Transverse colon (tissue), 4 donors: Measurements from ENCODE around the gene TST.

Source experiments
- CTCF ChIP-seq, 5 experiments: fragments of 200-600 bp in 3 of 5; fragments of 450-650 bp in 2 of 5; sonication (generic) in 3 of 5; IDR thresholded peaks; 1 replicate in 2 of 5; 2 replicates in 3 of 5; pipeline ENCODE4 v1.5.1; 2016 to 2017; ENCODE audit warnings: antibody characterized with exemption in 5 of 5, inconsistent platforms in 3 of 5, mild to moderate bottlenecking in 2 of 5, moderate library complexity in 1 of 5
- EP300 ChIP-seq: sonication (generic); formaldehyde crosslinking; IDR thresholded peaks from one replicate; pipeline ENCODE4 v1.6.1; 2017; ENCODE audit warnings: antibody characterized with exemption, low read depth
- POLR2A ChIP-seq: fragments of 450-650 bp; IDR thresholded peaks from one replicate; pipeline ENCODE4 v1.6.1; 2016; ENCODE audit warnings: antibody characterized with exemption, mild to moderate bottlenecking, moderate library complexity
- POLR2AphosphoS5 ChIP-seq, 3 donors: sonication (generic); formaldehyde crosslinking; IDR thresholded peaks; one replicate each; pipeline ENCODE4 v1.6.1; 2016; ENCODE audit warnings: antibody characterized with exemption in 3 of 3

- TF ChIP-seq EP300 = no peak
- no peak for TF ChIP-seq CTCF (IDR thresholded peaks at IDR 0.05)
- TF ChIP-seq POLR2A = no peak
- TF ChIP-seq POLR2AphosphoS5 (IDR thresholded peaks at IDR 0.05) = peak in 1 of 3 donors; percentile 45
Observed at GRCh38 chr22:37018086-37018814, 997 bp downstream of the TST start.
